Gastroesophageal sphincter (tissue), 4 donors: ENCODE data around the gene ZNF74. TPM values are rescaled to one million over a fixed set of nuclear protein-coding genes. Genes with fewer than 3 reads are reported as not detected.

Experiments
- ATAC-seq: fragments of 150-250 bp; one replicate; pipeline ENCODE4 v1.9.1; 2016; ENCODE audit warnings: mild to moderate bottlenecking, moderate library complexity
- H3K27ac ChIP-seq, 4 donors: fragments of 200-600 bp; sonication (generic) in 3 of 4; 1 replicate in 3 of 4; 2 replicates in 1 of 4; pipeline ENCODE4 v1.5.1; 2016 to 2019
- H3K27me3 ChIP-seq: fragments of 200-600 bp; sonication (generic); one replicate; pipeline ENCODE4 v1.5.1; 2019
- H3K36me3 ChIP-seq, 2 donors: fragments of 200-600 bp; sonication (generic); one replicate each; pipeline ENCODE4 v1.5.1; 2019; ENCODE audit warnings: control low read depth in 1 of 2
- H3K4me1 ChIP-seq, 3 donors: fragments of 200-600 bp; sonication (generic); 1 replicate in 2 of 3; 2 replicates in 1 of 3; pipeline ENCODE4 v1.5.1; 2016 to 2019; ENCODE audit warnings: control low read depth in 2 of 3
- H3K4me3 ChIP-seq, 2 donors: fragments of 200-600 bp; sonication (generic); one replicate each; pipeline ENCODE4 v1.5.1; 2019; ENCODE audit warnings: mild to moderate bottlenecking in 1 of 2, moderate library complexity in 1 of 2
- H3K9me3 ChIP-seq, 3 donors: fragments of 200-600 bp; sonication (generic); one replicate each; pipeline ENCODE4 v1.5.1; 2017 to 2019; ENCODE audit warnings: control low read depth in 2 of 3
- CTCF ChIP-seq, 4 experiments: fragments of 200-600 bp in 2 of 4; fragments of 450-650 bp in 2 of 4; sonication (generic) in 1 of 4; IDR thresholded peaks; one replicate each; pipeline ENCODE4 v1.5.1; 2017 to 2019; ENCODE audit warnings: antibody characterized with exemption in 4 of 4, mild to moderate bottlenecking in 2 of 4, moderate library complexity in 2 of 4
- EP300 ChIP-seq: sonication (generic); formaldehyde crosslinking; IDR thresholded peaks from one replicate; pipeline ENCODE4 v1.6.1; 2017; ENCODE audit warnings: antibody characterized with exemption, mild to moderate bottlenecking
- POLR2A ChIP-seq, 2 donors: fragments of 450-650 bp; IDR thresholded peaks; one replicate each; pipeline ENCODE4 v1.6.1; 2017; ENCODE audit warnings: antibody characterized with exemption in 2 of 2, mild to moderate bottlenecking in 2 of 2, moderate library complexity in 1 of 2
- POLR2AphosphoS5 ChIP-seq: sonication (generic); formaldehyde crosslinking; IDR thresholded peaks from one replicate; pipeline ENCODE4 v1.6.1; 2017; ENCODE audit warnings: antibody characterized with exemption
- WGBS, 2 donors: methylation state at CpG; one replicate each; pipeline ENCODE4 v1.1.5; 2018; ENCODE audit warnings: low coverage in 1 of 2; 5-methylcytosine and 5-hydroxymethylcytosine counted together
- total RNA-seq, 4 donors: library from RNA; depleted of rRNA; stranded (reverse); fragments of >200 nt; gene quantifications; one replicate each; pipeline ENCODE4 v1.1.0, GENCODE V29; 2016

The ZNF74 gene
- total RNA-seq, 4 donors from 2014 or later = 8.6 to 19.9 (median 11.1) TPM

GRCh38 chr22:20400606-20401375, 6.8 kb downstream of the ZNF74 start:
- TF ChIP-seq EP300 = no peak
- TF ChIP-seq POLR2AphosphoS5 = no peak
- no peak for TF ChIP-seq POLR2A (IDR thresholded peaks at IDR 0.05)
- TF ChIP-seq CTCF (IDR thresholded peaks at IDR 0.05) = no peak
- peaks cover 0 to 12% (median under 1%) of the 10 kb centered on the region in 3 donors for H3K4me1 ChIP-seq
- H3K4me3 ChIP-seq = no peak overlapping the region
- ATAC-seq = no peak
- 93 to 94% methylated on average over 3 to 10 of the region's 15 CpGs for WGBS, 2 donors
- H3K9me3 ChIP-seq = no peaks in the 10 kb centered on the region
- no peaks in the 10 kb centered on the region for H3K27me3 ChIP-seq
- peaks cover 0 to 51% of the 10 kb centered on the region in 2 donors for H3K36me3 ChIP-seq
- H3K27ac ChIP-seq = no peak overlapping the region

- H3K4me1 ChIP-seq = peaks cover 0 to 5% (median 0%) of the 10 kb centered on the region in 3 donors
- H3K36me3 ChIP-seq = peaks cover 0 to 58% of the 10 kb centered on the region in 2 donors
- H3K4me3 ChIP-seq = no peak overlapping the region
- no peaks in the 10 kb centered on the region for H3K27me3 ChIP-seq
- TF ChIP-seq POLR2A (IDR thresholded peaks at IDR 0.05) (no peak), POLR2AphosphoS5 (no peak), EP300 (no peak), CTCF (IDR thresholded peaks at IDR 0.05) (no peak)
- ATAC-seq = no peak
- 87 to 91% methylated on average over 6 to 8 of the region's 13 CpGs for WGBS, 2 donors
- H3K27ac ChIP-seq = no peak overlapping the region
- H3K9me3 ChIP-seq = no peaks in the 10 kb centered on the region
Measured at GRCh38 chr22:20401376-20402014, 7.5 kb downstream of the ZNF74 start.

- TF ChIP-seq EP300 (no peak), POLR2A (IDR thresholded peaks at IDR 0.05) (no peak)
- Histone ChIP-seq H3K27me3 (no peaks in the 10 kb centered on the region), H3K9me3 (no peaks in the 10 kb centered on the region), H3K4me1 (no peaks in the 10 kb centered on the region), H3K4me3 (no peak overlapping the region), H3K27ac (no peak overlapping the region), H3K36me3 (peaks cover 0 to 74% of the 10 kb centered on the region in 2 donors)
- ATAC-seq = no peak
- 88 to 92% methylated on average over 6 to 8 of the region's 9 CpGs for WGBS, 2 donors
Measured at GRCh38 chr22:20402960-20403778, 9.2 kb downstream of the ZNF74 start.

- H3K9me3 ChIP-seq = no peaks in the 10 kb centered on the region
- no peak overlapping the region for H3K27ac ChIP-seq
- H3K4me3 ChIP-seq = no peak overlapping the region
- WGBS, 2 donors = 94 to 100% methylated on average over 3 of the region's 6 CpGs
- ATAC-seq = no peak
- H3K4me1 ChIP-seq = no peaks in the 10 kb centered on the region
- H3K27me3 ChIP-seq = no peaks in the 10 kb centered on the region
- TF ChIP-seq POLR2A (IDR thresholded peaks at IDR 0.05) (no peak), CTCF (IDR thresholded peaks at IDR 0.05) (no peak), POLR2AphosphoS5 (no peak), EP300 (no peak)
- H3K36me3 ChIP-seq = peaks cover 0 to 74% of the 10 kb centered on the region in 2 donors
Measured at GRCh38 chr22:20403779-20404140, 9.8 kb downstream of the ZNF74 start.

GRCh38 chr22:20404881-20405280, 10.9 kb downstream of the ZNF74 start:
- Histone ChIP-seq H3K27ac (no peak overlapping the region), H3K9me3 (no peaks in the 10 kb centered on the region), H3K4me3 (no peak overlapping the region), H3K36me3 (peaks cover 0 to 74% of the 10 kb centered on the region in 2 donors), H3K4me1 (no peaks in the 10 kb centered on the region), H3K27me3 (no peaks in the 10 kb centered on the region)
- ATAC-seq = no peak
- TF ChIP-seq POLR2A (IDR thresholded peaks at IDR 0.05) (no peak), EP300 (no peak), CTCF (IDR thresholded peaks at IDR 0.05) (no peak), POLR2AphosphoS5 (no peak)
- WGBS, 2 donors = 91 to 93% methylated on average over 11 to 18 of the region's 18 CpGs
